ENCODE data around the gene NPAS3.

GRCh38 chr14:33369041-33369440, 430.4 kb downstream of the NPAS3 start:
- TF ChIP-seq GATA2 (IDR thresholded peaks at IDR 0.05; ENCODE audit: low read depth, low read length) (no peak), GATA3 (IDR thresholded peaks at IDR 0.05; ENCODE audit: low read depth, low read length) (no peak)
